Parathyroid adenoma (tissue), 2 donors: Measurements from ENCODE around the gene IFNA1.

Source experiments
- H2AFZ ChIP-seq: fragments of 300-600 bp; sonication (generic); one replicate; pipeline ENCODE4 v1.7.0; 2017; ENCODE audit warnings: antibody characterized with exemption, mild to moderate bottlenecking
- H3K27ac ChIP-seq: fragments of 300-600 bp; sonication (generic); one replicate; pipeline ENCODE4 v1.7.0; 2017
- H3K27me3 ChIP-seq: fragments of 300-600 bp; sonication (generic); one replicate; pipeline ENCODE4 v1.7.0; 2017; ENCODE audit warnings: low read length; ENCODE audit not compliant: control insufficient read depth, insufficient read depth
- H3K36me3 ChIP-seq: fragments of 300-600 bp; sonication (generic); one replicate; pipeline ENCODE4 v1.7.0; 2017; ENCODE audit warnings: low read length; ENCODE audit not compliant: control insufficient read depth, insufficient read depth
- H3K4me1 ChIP-seq: fragments of 300-600 bp; sonication (generic); one replicate; pipeline ENCODE4 v1.7.0; 2017; ENCODE audit warnings: control low read depth
- H3K4me2 ChIP-seq: fragments of 300-600 bp; sonication (generic); one replicate; pipeline ENCODE4 v1.7.0; 2017; ENCODE audit warnings: low read length
- H3K4me3 ChIP-seq: fragments of 300-600 bp; sonication (generic); one replicate; pipeline ENCODE4 v1.7.0; 2017; ENCODE audit warnings: low read depth, low read length
- H3K79me2 ChIP-seq: fragments of 300-600 bp; sonication (generic); one replicate; pipeline ENCODE4 v1.7.0; 2017; ENCODE audit warnings: control low read depth
- H3K9ac ChIP-seq: fragments of 300-600 bp; sonication (generic); one replicate; pipeline ENCODE4 v1.7.0; 2017; ENCODE audit warnings: mild to moderate bottlenecking
- H3K9me3 ChIP-seq: fragments of 300-600 bp; sonication (generic); one replicate; pipeline ENCODE4 v1.7.0; 2017; ENCODE audit warnings: low read length; ENCODE audit not compliant: control insufficient read depth
- CTCF ChIP-seq: fragments of 300-600 bp; sonication (generic); IDR thresholded peaks from one replicate; pipeline ENCODE4 v1.7.0; 2017; ENCODE audit warnings: antibody characterized with exemption, mild to moderate bottlenecking
- donor health status: primary hyperparathyroidism.

The IFNA1 gene

GRCh38 chr9:21413151-21413550, 27.1 kb upstream of the IFNA1 start:
- no peaks in the 10 kb centered on the region for H3K4me1 ChIP-seq
- no peak overlapping the region for H3K9ac ChIP-seq
- no peaks in the 10 kb centered on the region for H3K9me3 ChIP-seq
- no peak for TF ChIP-seq CTCF
- no peak overlapping the region for H3K4me2 ChIP-seq
- no peak overlapping the region for H3K27ac ChIP-seq
- no peak overlapping the region for H3K4me3 ChIP-seq
- no peaks in the 10 kb centered on the region for H3K36me3 ChIP-seq
- no peak overlapping the region for H2AFZ ChIP-seq
- no peaks in the 10 kb centered on the region for H3K79me2 ChIP-seq
- H3K27me3 ChIP-seq: no peaks in the 10 kb centered on the region

DNA sequence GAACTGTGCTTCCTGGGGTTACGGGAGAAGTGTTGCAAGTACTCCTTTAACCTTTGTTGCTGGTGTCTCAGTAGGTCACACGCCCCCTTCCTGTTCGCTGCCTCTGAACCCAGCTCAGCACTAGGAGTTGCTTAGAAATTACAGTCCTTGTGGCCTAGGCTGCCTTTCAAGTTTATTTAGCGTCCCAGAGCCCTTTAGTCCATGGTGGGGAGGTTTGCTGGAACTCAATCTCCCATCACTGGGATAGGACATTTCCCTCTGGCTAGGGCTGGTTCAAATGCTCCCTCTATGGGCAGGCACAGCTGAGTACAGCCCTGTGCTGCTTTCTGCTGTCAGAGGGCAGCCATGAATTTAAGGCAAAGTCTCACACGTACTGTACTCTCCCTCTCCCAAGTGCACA, 26.6 kb upstream of the IFNA1 start:
- no peaks in the 10 kb centered on the region for H3K9me3 ChIP-seq
- no peak overlapping the region for H3K4me2 ChIP-seq
- no peak overlapping the region for H3K4me3 ChIP-seq
- H3K36me3 ChIP-seq: no peaks in the 10 kb centered on the region
- H3K27me3 ChIP-seq: no peaks in the 10 kb centered on the region
- no peaks in the 10 kb centered on the region for H3K79me2 ChIP-seq
- no peak overlapping the region for H3K27ac ChIP-seq
- H3K4me1 ChIP-seq: no peaks in the 10 kb centered on the region
- H3K9ac ChIP-seq: no peak overlapping the region
- no peak overlapping the region for H2AFZ ChIP-seq
- TF ChIP-seq CTCF: no peak

GRCh38 chr9:21414220-21414940, 25.9 kb upstream of the IFNA1 start:
- TF ChIP-seq CTCF: no peak
- H3K36me3 ChIP-seq: no peaks in the 10 kb centered on the region
- H3K79me2 ChIP-seq: no peaks in the 10 kb centered on the region
- no peaks in the 10 kb centered on the region for H3K27me3 ChIP-seq
- H3K9ac ChIP-seq: no peak overlapping the region
- no peaks in the 10 kb centered on the region for H3K9me3 ChIP-seq
- no peak overlapping the region for H3K4me3 ChIP-seq
- H3K4me2 ChIP-seq: no peak overlapping the region
- H3K4me1 ChIP-seq: no peaks in the 10 kb centered on the region
- H2AFZ ChIP-seq: no peak overlapping the region
- no peak overlapping the region for H3K27ac ChIP-seq

GRCh38 chr9:21415493-21416267, 24.6 kb upstream of the IFNA1 start:
- Histone ChIP-seq H2AFZ (no peak overlapping the region), H3K36me3 (no peaks in the 10 kb centered on the region), H3K79me2 (no peaks in the 10 kb centered on the region), H3K27me3 (no peaks in the 10 kb centered on the region), H3K4me2 (no peak overlapping the region), H3K9ac (no peak overlapping the region), H3K9me3 (no peaks in the 10 kb centered on the region), H3K4me3 (no peak overlapping the region), H3K4me1 (no peaks in the 10 kb centered on the region), H3K27ac (no peak overlapping the region)
- no peak for TF ChIP-seq CTCF
